CD4-positive, CD25-positive, alpha-beta regulatory T cell (primary cell): ENCODE data around the gene DMXL1. TPM values are rescaled to one million over a fixed set of nuclear protein-coding genes. Genes with fewer than 3 reads are reported as not detected.

ENCODE experiments used
- ATAC-seq, 2 donors: fragments of 150-1000 bp; cut with Tn5 transposase; one replicate each; pipeline ENCODE4 v1.10.0; 2021; ENCODE audit warnings: low read depth in 2 of 2, moderate number of reproducible peaks in 2 of 2, moderate library complexity in 1 of 2
- DNase-seq, 3 donors: peaks; one replicate each; pipeline versions ENCODE4 v3.0.0 to v3.0.0-alpha.2; 2012 to 2022; ENCODE audit warnings: mixed read lengths in 1 of 3
- H3K27ac ChIP-seq: one replicate; pipeline ENCODE4 v1.7.0; 2013; ENCODE audit warnings: mild to moderate bottlenecking, low read length; ENCODE audit not compliant: insufficient read depth, poor library complexity, severe bottlenecking
- H3K27me3 ChIP-seq: one replicate; pipeline ENCODE4 v1.7.0; 2013; ENCODE audit warnings: low read length; ENCODE audit not compliant: control insufficient read depth, insufficient read depth
- H3K36me3 ChIP-seq: one replicate; pipeline ENCODE4 v1.7.0; 2013; ENCODE audit warnings: mild to moderate bottlenecking, low read length, moderate library complexity; ENCODE audit not compliant: control insufficient read depth, insufficient read depth
- H3K4me1 ChIP-seq: 2 replicates; pipeline ENCODE4 v1.7.0; 2013; ENCODE audit warnings: mild to moderate bottlenecking, low read length; ENCODE audit not compliant: insufficient read depth, control insufficient read depth, poor library complexity, severe bottlenecking
- H3K4me3 ChIP-seq: one replicate; pipeline ENCODE4 v1.7.0; 2013; ENCODE audit warnings: low read depth, mild to moderate bottlenecking, low read length, moderate library complexity
- H3K9me3 ChIP-seq, 2 experiments: 1 replicate in 1 of 2; 2 replicates in 1 of 2; pipeline ENCODE4 v1.7.0; 2013; ENCODE audit warnings: low read length in 2 of 2, mild to moderate bottlenecking in 1 of 2, moderate library complexity in 1 of 2; ENCODE audit not compliant: control insufficient read depth in 2 of 2
- H3K27ac Mint-ChIP-seq, 3 donors: one replicate each; pipeline ENCODE4 v1.8.0; 2020 to 2022; ENCODE audit warnings: mild to moderate bottlenecking in 3 of 3, mixed read lengths in 3 of 3, moderate library complexity in 2 of 3
- H3K27me3 Mint-ChIP-seq: one replicate; pipeline ENCODE4 v1.8.0; 2022; ENCODE audit warnings: mild to moderate bottlenecking, mixed read lengths
- H3K36me3 Mint-ChIP-seq: one replicate; pipeline ENCODE4 v1.8.0; 2020; ENCODE audit warnings: mixed read lengths
- H3K4me1 Mint-ChIP-seq, 4 donors: one replicate each; pipeline ENCODE4 v1.8.0; 2020 to 2022; ENCODE audit warnings: mixed read lengths in 4 of 4, mild to moderate bottlenecking in 1 of 4
- H3K4me3 Mint-ChIP-seq, 4 donors: one replicate each; pipeline ENCODE4 v1.8.0; 2020 to 2022; ENCODE audit warnings: mild to moderate bottlenecking in 4 of 4, mixed read lengths in 4 of 4, moderate library complexity in 3 of 4
- H3K9me3 Mint-ChIP-seq, 7 donors: one replicate each; pipeline ENCODE4 v1.8.0; 2020 to 2022; ENCODE audit warnings: mixed read lengths in 7 of 7, mild to moderate bottlenecking in 3 of 7, moderate library complexity in 2 of 7
- polyA plus RNA-seq, 4 donors: library from polyadenylated mRNA; unstranded; fragments of 300-500 nt; fragmentation: Illumina TruSeq; gene quantifications; one replicate each; pipeline ENCODE4 v1.2.3, GENCODE V29; 2021
- total RNA-seq: library from RNA; stranded (reverse); gene quantifications from one replicate; pipeline ENCODE4 v1.2.3, GENCODE V29; 2022

Gene DMXL1
- total and polyA plus RNA-seq, 5 donors from 2014 or later, result 9.6 to 39.0 (median 11.4) TPM

DNA sequence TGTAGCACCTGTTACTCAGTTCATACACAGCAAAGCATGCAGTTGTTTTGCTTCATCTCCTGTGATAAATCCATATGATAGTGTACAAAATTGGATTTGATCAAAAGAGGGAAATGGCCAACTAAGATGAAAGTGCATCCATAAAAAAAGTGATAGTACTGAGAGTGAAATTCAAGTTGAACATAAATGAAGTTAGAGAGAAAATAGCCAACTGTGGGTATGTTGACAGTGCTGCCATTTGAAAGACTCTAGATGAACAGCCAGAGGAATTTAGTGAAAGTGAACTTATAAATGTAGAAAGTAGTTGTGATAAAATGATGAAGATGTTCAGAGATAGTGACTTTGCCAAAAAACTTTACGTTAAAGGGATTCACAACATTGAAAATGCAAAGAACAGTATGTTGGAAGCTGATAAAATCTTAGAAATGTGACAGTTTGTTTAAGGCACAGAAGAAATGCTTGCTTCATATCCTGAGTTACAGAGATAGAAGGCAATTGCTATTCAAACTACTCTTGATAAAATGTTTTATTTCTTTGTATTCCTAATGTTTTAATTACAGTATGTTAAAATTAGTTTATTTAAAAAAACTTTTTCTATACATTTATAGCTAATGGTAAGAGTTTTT is 119.7 kb downstream of the DMXL1 start:
- Histone ChIP-seq H3K4me1 (peaks cover 21% of the 10 kb centered on the region), H3K4me3 (no peak overlapping the region), H3K27me3 (no peaks in the 10 kb centered on the region), H3K27ac (no peak overlapping the region), H3K9me3 (no peaks in the 10 kb centered on the region), H3K36me3 (peaks cover 3% of the 10 kb centered on the region)
- Mint-ChIP-seq H3K9me3 (no peaks in the 10 kb centered on the region), H3K4me3 (no peak overlapping the region), H3K4me1 (peaks cover 18 to 31% (median 24%) of the 10 kb centered on the region in 4 donors), H3K27ac (no peak overlapping the region), H3K27me3 (no peaks in the 10 kb centered on the region), H3K36me3 (peaks cover 15% of the 10 kb centered on the region)
- ATAC-seq (no peak), DNase-seq (no peak)

DNA sequence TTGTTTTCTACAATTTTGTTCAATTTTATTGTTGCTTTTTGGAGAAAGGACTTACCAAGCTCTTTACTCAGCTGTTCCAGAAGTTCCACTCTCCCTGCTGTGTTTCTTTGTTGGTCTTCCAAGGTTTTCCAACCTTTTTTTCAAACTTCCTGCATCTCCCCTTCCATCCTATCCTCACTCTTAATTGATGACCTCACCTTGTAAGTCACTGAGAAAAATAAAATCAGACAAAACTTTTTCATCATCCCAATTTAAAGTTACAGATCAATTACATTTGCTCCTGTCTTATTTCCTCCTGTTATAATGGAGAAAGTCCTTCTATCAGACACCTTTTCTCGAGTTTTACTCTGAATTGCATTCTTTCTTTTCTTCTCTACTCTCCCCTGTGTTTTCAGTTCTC is 121.1 kb downstream of the DMXL1 start:
- Mint-ChIP-seq H3K4me3 (no peak overlapping the region), H3K9me3 (no peaks in the 10 kb centered on the region), H3K27ac (no peak overlapping the region), H3K36me3 (peaks cover 28% of the 10 kb centered on the region), H3K4me1 (peaks cover 14 to 22% (median 19%) of the 10 kb centered on the region in 4 donors), H3K27me3 (no peaks in the 10 kb centered on the region)
- peaks cover 18% of the 10 kb centered on the region for H3K4me1 ChIP-seq
- H3K4me3 ChIP-seq, result no peak overlapping the region
- no peaks in the 10 kb centered on the region for H3K27me3 ChIP-seq
- DNase-seq (no peak), ATAC-seq (no peak)
- H3K36me3 ChIP-seq, result peaks cover 3% of the 10 kb centered on the region
- H3K27ac ChIP-seq, result no peak overlapping the region
- H3K9me3 ChIP-seq, result no peaks in the 10 kb centered on the region

DNA sequence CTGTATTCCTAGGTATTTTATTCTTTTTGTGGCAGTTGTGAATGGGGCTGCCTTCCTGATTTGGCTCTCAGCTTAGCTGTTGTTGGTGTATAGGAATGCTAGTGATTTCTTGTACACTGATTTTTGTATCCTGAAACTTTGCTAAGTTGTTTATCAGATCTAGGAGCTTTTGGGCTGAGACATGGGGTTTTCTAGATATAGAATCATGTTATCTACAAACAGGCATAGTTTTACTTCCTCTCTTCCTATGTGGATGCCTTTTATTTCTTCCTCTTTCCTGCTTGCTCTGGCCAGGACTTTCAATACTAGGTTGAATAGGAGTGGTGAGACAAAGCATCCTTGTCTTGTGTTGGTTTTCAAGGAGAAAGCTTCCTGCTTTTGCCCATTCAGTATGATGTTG is 129.9 kb downstream of the DMXL1 start:
- H3K27ac Mint-ChIP-seq, result no peak overlapping the region

DNA sequence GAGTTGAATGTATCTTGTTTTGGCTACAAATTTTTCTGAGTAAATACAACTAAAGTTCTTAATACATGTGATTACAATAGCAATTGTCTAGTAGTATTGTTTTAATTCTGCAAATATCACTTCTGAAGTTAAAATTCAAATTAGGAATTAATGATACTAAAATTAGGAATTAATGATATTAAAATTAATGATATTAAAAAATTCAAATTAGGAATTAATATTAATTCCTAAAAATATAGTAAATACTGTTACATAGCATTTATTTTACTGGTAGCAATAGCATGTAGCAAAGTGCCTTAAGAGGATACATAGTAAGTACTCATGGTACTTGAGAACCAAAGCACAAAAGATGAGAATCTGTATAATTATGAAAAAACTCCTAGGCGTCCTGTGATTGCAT is 136.2 kb downstream of the DMXL1 start:
- no peak for DNase-seq

More for the DNA sequence above, 129.9 kb downstream of the DMXL1 start:
- no peak for ATAC-seq
- Mint-ChIP-seq H3K27me3 (no peaks in the 10 kb centered on the region), H3K4me1 (peaks cover 0 to 17% (median 8%) of the 10 kb centered on the region in 4 donors), H3K4me3 (no peak overlapping the region), H3K9me3 (peaks cover 0 to 6% (median 0%) of the 10 kb centered on the region in 7 donors), H3K36me3 (peaks cover 60% of the 10 kb centered on the region)
- no peaks in the 10 kb centered on the region for H3K4me1 ChIP-seq
- DNase-seq, result no peak
- no peak overlapping the region for H3K4me3 ChIP-seq
- H3K27me3 ChIP-seq, result no peaks in the 10 kb centered on the region
- no peak overlapping the region for H3K27ac ChIP-seq
- H3K36me3 ChIP-seq, result peaks cover 34% of the 10 kb centered on the region
- no peaks in the 10 kb centered on the region for H3K9me3 ChIP-seq

DNA sequence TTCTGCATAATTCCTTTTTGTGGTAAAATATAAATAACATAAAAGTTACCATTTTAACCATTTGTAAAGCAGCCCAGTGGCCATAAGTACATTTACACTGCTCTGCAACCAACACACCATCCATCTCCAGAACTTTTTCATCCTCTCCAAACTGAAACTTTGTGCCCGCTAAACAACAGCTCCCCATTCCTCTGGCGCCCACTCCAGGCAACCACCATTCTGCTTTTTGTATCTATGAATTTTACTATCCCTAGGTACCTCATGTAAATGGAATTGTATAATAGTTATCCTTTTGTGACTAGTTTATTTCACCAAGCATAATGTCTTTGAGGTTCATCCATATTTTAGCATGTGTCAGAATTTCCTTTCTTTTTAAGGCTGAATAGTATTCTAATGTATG is 141.1 kb downstream of the DMXL1 start:
- Histone ChIP-seq H3K4me1 (no peaks in the 10 kb centered on the region), H3K27me3 (no peaks in the 10 kb centered on the region), H3K9me3 (no peaks in the 10 kb centered on the region), H3K4me3 (no peak overlapping the region), H3K27ac (no peak overlapping the region), H3K36me3 (no peaks in the 10 kb centered on the region)
- Mint-ChIP-seq H3K4me3 (peak overlapping the region in 1 of 4 donors; percentile 18), H3K9me3 (no peaks in the 10 kb centered on the region), H3K4me1 (peaks cover 0 to 4% (median 2%) of the 10 kb centered on the region in 4 donors), H3K27ac (no peak overlapping the region), H3K36me3 (peaks cover 33% of the 10 kb centered on the region), H3K27me3 (no peaks in the 10 kb centered on the region)
- DNase-seq (no peak), ATAC-seq (no peak)

More for the DNA sequence above, 136.2 kb downstream of the DMXL1 start:
- Histone ChIP-seq H3K9me3 (no peaks in the 10 kb centered on the region), H3K27me3 (no peaks in the 10 kb centered on the region), H3K36me3 (peaks cover 17% of the 10 kb centered on the region), H3K4me1 (no peaks in the 10 kb centered on the region), H3K27ac (no peak overlapping the region), H3K4me3 (no peak overlapping the region)
- Mint-ChIP-seq H3K36me3 (peaks cover 24% of the 10 kb centered on the region), H3K27ac (no peak overlapping the region), H3K27me3 (no peaks in the 10 kb centered on the region), H3K4me1 (peaks cover 0 to 4% (median 2%) of the 10 kb centered on the region in 4 donors), H3K9me3 (no peaks in the 10 kb centered on the region), H3K4me3 (no peak overlapping the region)
- no peak for ATAC-seq

DNA sequence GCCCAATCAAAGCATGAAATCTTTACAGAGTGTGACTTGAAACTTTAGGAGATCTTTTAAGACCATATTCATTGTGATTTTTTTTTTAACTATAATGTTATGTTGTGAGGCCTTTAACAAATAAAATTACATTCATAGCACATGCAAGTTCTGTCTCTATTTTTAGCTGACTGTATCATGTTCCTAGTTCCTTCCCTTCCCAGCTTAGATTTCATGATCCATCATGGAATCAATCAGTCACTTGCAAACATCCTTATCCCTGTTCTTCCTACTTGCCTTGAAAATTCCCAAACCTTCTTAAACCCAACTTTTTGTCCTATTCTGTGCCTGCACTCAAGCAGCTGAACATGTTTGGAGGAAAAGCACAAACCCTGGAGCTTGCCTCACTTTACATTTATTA is 141.8 kb downstream of the DMXL1 start:
- no peak overlapping the region for H3K4me3 Mint-ChIP-seq
- peaks cover 0 to 4% (median 2%) of the 10 kb centered on the region in 4 donors for H3K4me1 Mint-ChIP-seq
- H3K9me3 ChIP-seq, result no peaks in the 10 kb centered on the region
- H3K9me3 Mint-ChIP-seq, result no peaks in the 10 kb centered on the region
- ATAC-seq (no peak), DNase-seq (no peak)
- H3K4me3 ChIP-seq, result no peak overlapping the region
- no peak overlapping the region for H3K27ac Mint-ChIP-seq
- no peaks in the 10 kb centered on the region for H3K4me1 ChIP-seq
- H3K27me3 ChIP-seq, result no peaks in the 10 kb centered on the region
- no peaks in the 10 kb centered on the region for H3K36me3 ChIP-seq
- peaks cover 37% of the 10 kb centered on the region for H3K36me3 Mint-ChIP-seq
- H3K27ac ChIP-seq, result no peak overlapping the region
- no peaks in the 10 kb centered on the region for H3K27me3 Mint-ChIP-seq

DNA sequence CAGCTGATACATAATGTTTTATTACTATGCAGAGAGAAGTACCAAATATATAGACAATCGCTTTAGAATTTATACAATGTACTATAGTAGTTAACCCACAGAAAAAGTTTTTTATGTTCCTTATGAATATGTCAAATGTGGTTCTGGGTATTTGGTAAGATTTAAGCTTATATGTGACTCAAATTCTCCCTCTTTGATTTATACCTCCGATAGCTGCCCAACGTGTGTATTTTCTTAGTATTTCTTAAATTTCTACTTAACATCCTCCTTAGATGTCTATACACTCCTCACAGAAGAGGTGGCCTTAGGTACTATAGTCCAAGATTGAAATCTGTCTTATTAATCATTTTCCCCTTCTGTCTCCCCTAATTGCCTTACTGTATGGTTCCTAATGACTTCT is 146.3 kb downstream of the DMXL1 start:
- H3K27me3 ChIP-seq, result no peaks in the 10 kb centered on the region
- peaks cover 0 to 4% (median 0%) of the 10 kb centered on the region in 4 donors for H3K4me1 Mint-ChIP-seq
- peaks cover 14% of the 10 kb centered on the region for H3K36me3 ChIP-seq
- H3K27ac ChIP-seq, result no peak overlapping the region
- no peak overlapping the region for H3K4me3 ChIP-seq
- H3K4me3 Mint-ChIP-seq, result no peak overlapping the region
- H3K27ac Mint-ChIP-seq, result no peak overlapping the region
- DNase-seq (peak in 1 of 3 donors; percentile 46), ATAC-seq (no peak)
- no peaks in the 10 kb centered on the region for H3K9me3 Mint-ChIP-seq
- H3K4me1 ChIP-seq, result no peaks in the 10 kb centered on the region
- no peaks in the 10 kb centered on the region for H3K27me3 Mint-ChIP-seq
- H3K36me3 Mint-ChIP-seq, result peaks cover 33% of the 10 kb centered on the region
- no peaks in the 10 kb centered on the region for H3K9me3 ChIP-seq
